IPS-18a (cell line): ENCODE measurements around the gene SEPTIN1.
"Not testable (repeated sequence)": the region's sequence is repeated elsewhere in the genome, so short reads cannot be mapped to it uniquely, and the experiment has no call there.

Experiments used
- H3K27ac ChIP-seq: one replicate; pipeline ENCODE4 v1.5.1; 2013; ENCODE audit warnings: low read length
- H3K27me3 ChIP-seq: one replicate; pipeline ENCODE4 v1.6.1; 2013; ENCODE audit warnings: mild to moderate bottlenecking, low read length; ENCODE audit not compliant: control insufficient read depth, insufficient read depth
- H3K36me3 ChIP-seq: one replicate; pipeline ENCODE4 v1.6.1; 2013; ENCODE audit warnings: low read depth, low read length; ENCODE audit not compliant: control insufficient read depth
- H3K4me1 ChIP-seq: one replicate; pipeline ENCODE4 v1.6.1; 2013; ENCODE audit warnings: low read depth, low read length; ENCODE audit not compliant: control insufficient read depth
- H3K4me3 ChIP-seq: one replicate; pipeline ENCODE4 v1.5.1; 2013; ENCODE audit warnings: low read length
- H3K9ac ChIP-seq: one replicate; pipeline ENCODE4 v1.6.1; 2013; ENCODE audit warnings: mild to moderate bottlenecking, low read length, moderate library complexity
- H3K9me3 ChIP-seq: one replicate; pipeline ENCODE4 v1.6.1; 2013; ENCODE audit warnings: low read depth, low read length; ENCODE audit not compliant: control insufficient read depth

SEPTIN1 gene

GRCh38 chr16:30352488-30353401, 29.6 kb downstream of the SEPTIN1 start:
- Histone ChIP-seq H3K4me3 (no peak overlapping the region), H3K9ac (no peak overlapping the region), H3K36me3 (peaks cover 36% of the 10 kb centered on the region)

GRCh38 chr16:30351586-30352419, 30.6 kb downstream of the SEPTIN1 start:
- no peak overlapping the region for H3K9ac ChIP-seq
- no peaks in the 10 kb centered on the region for H3K27me3 ChIP-seq
- H3K4me3 ChIP-seq = no peak overlapping the region
- H3K9me3 ChIP-seq = no peaks in the 10 kb centered on the region
- peaks cover 4% of the 10 kb centered on the region for H3K4me1 ChIP-seq
- H3K27ac ChIP-seq = no peak overlapping the region
- peaks cover 36% of the 10 kb centered on the region for H3K36me3 ChIP-seq

More at GRCh38 chr16:30352488-30353401, 29.6 kb downstream of the SEPTIN1 start:
- Histone ChIP-seq H3K4me1 (peaks cover 4% of the 10 kb centered on the region), H3K9me3 (no peaks in the 10 kb centered on the region), H3K27me3 (no peaks in the 10 kb centered on the region), H3K27ac (no peak overlapping the region)

GRCh38 chr16:30351001-30351441, 31.3 kb downstream of the SEPTIN1 start:
- no peak overlapping the region for H3K4me3 ChIP-seq
- peaks cover 4% of the 10 kb centered on the region for H3K4me1 ChIP-seq
- no peak overlapping the region for H3K27ac ChIP-seq
- H3K36me3 ChIP-seq = peaks cover 36% of the 10 kb centered on the region
- H3K9ac ChIP-seq = no peak overlapping the region
- no peaks in the 10 kb centered on the region for H3K9me3 ChIP-seq
- no peaks in the 10 kb centered on the region for H3K27me3 ChIP-seq

- Histone ChIP-seq H3K9me3 (no peaks in the 10 kb centered on the region), H3K4me3 (no peak overlapping the region), H3K4me1 (peaks cover 4% of the 10 kb centered on the region), H3K27ac (no peak overlapping the region), H3K36me3 (peaks cover 36% of the 10 kb centered on the region), H3K9ac (no peak overlapping the region), H3K27me3 (no peaks in the 10 kb centered on the region)
Observed at GRCh38 chr16:30350134-30350871, 32.1 kb downstream of the SEPTIN1 start.

GRCh38 chr16:30349675-30350074, 32.7 kb downstream of the SEPTIN1 start:
- Histone ChIP-seq H3K9ac (no peak overlapping the region), H3K4me1 (peaks cover 4% of the 10 kb centered on the region)

GRCh38 chr16:30348929-30349328, 33.4 kb downstream of the SEPTIN1 start:
- H3K27ac ChIP-seq = no peak overlapping the region
- no peak overlapping the region for H3K9ac ChIP-seq
- no peaks in the 10 kb centered on the region for H3K9me3 ChIP-seq
- H3K4me1 ChIP-seq = peaks cover 2% of the 10 kb centered on the region
- H3K4me3 ChIP-seq = no peak overlapping the region
- H3K36me3 ChIP-seq = peaks cover 36% of the 10 kb centered on the region
- no peaks in the 10 kb centered on the region for H3K27me3 ChIP-seq

More at GRCh38 chr16:30349675-30350074, 32.7 kb downstream of the SEPTIN1 start:
- Histone ChIP-seq H3K27me3 (no peaks in the 10 kb centered on the region), H3K4me3 (no peak overlapping the region), H3K9me3 (no peaks in the 10 kb centered on the region), H3K27ac (no peak overlapping the region), H3K36me3 (peaks cover 36% of the 10 kb centered on the region)

- no peaks in the 10 kb centered on the region for H3K27me3 ChIP-seq
- H3K36me3 ChIP-seq = peaks cover 33% of the 10 kb centered on the region
- no peak overlapping the region for H3K9ac ChIP-seq
- no peaks in the 10 kb centered on the region for H3K9me3 ChIP-seq
- H3K27ac ChIP-seq = no peak overlapping the region
- no peak overlapping the region for H3K4me3 ChIP-seq
- no peaks in the 10 kb centered on the region for H3K4me1 ChIP-seq
Observed at GRCh38 chr16:30348113-30348512, 34.2 kb downstream of the SEPTIN1 start.

GRCh38 chr16:30346286-30346685, 36.1 kb downstream of the SEPTIN1 start:
- H3K9me3 ChIP-seq = no peaks in the 10 kb centered on the region
- no peaks in the 10 kb centered on the region for H3K27me3 ChIP-seq
- peaks cover 14% of the 10 kb centered on the region for H3K36me3 ChIP-seq
- no peak overlapping the region for H3K9ac ChIP-seq
- no peak overlapping the region for H3K4me3 ChIP-seq
- no peaks in the 10 kb centered on the region for H3K4me1 ChIP-seq
- H3K27ac ChIP-seq = no peak overlapping the region

GRCh38 chr16:30343491-30343820, 38.9 kb downstream of the SEPTIN1 start:
- not testable (repeated sequence) for H3K27ac ChIP-seq, H3K4me3 ChIP-seq, H3K4me1 ChIP-seq, H3K27me3 ChIP-seq, H3K36me3 ChIP-seq, H3K9me3 ChIP-seq, H3K9ac ChIP-seq

- Histone ChIP-seq H3K9me3 (no peaks in the 10 kb centered on the region), H3K4me1 (no peaks in the 10 kb centered on the region), H3K27ac (no peak overlapping the region), H3K36me3 (no peaks in the 10 kb centered on the region), H3K27me3 (no peaks in the 10 kb centered on the region), H3K4me3 (no peak overlapping the region), H3K9ac (no peak overlapping the region)
Observed at GRCh38 chr16:30342751-30343490, 39.4 kb downstream of the SEPTIN1 start.

- not testable (repeated sequence) for H3K27ac ChIP-seq, H3K27me3 ChIP-seq, H3K4me3 ChIP-seq, H3K4me1 ChIP-seq, H3K9ac ChIP-seq, H3K36me3 ChIP-seq, H3K9me3 ChIP-seq
Observed at GRCh38 chr16:30341971-30342370, 40.4 kb downstream of the SEPTIN1 start.
